Spleen (tissue), 11 donors: ENCODE results near the gene CNOT10. TPM values are rescaled to one million over a fixed set of nuclear protein-coding genes. Genes with fewer than 3 reads are reported as not detected.
"Not testable (repeated sequence)": the region's sequence is repeated elsewhere in the genome, so short reads cannot be mapped to it uniquely, and the experiment has no call there.

Experiments
- DNase-seq: peaks from one replicate; pipeline ENCODE4 v3.0.0-alpha.2; 2020
- H3K27ac ChIP-seq, 8 donors: fragments of 200-600 bp; sonication (generic) in 7 of 8; 1 replicate in 4 of 8; 2 replicates in 4 of 8; pipeline versions ENCODE4 v1.5.0 to v1.8.0; 2016 to 2021; ENCODE audit warnings: inconsistent platforms in 4 of 8, mild to moderate bottlenecking in 4 of 8, moderate library complexity in 1 of 8
- H3K27me3 ChIP-seq, 7 donors: fragments of 200-600 bp; sonication (generic) in 6 of 7; replicated peaks in 1 of 7; 1 replicate in 4 of 7; 2 replicates in 3 of 7; pipeline versions ENCODE4 v1.5.0 to v1.8.0; 2016 to 2021; ENCODE audit warnings: inconsistent platforms in 3 of 7, mild to moderate bottlenecking in 1 of 7
- H3K36me3 ChIP-seq, 6 donors: fragments of 200-600 bp; sonication (generic) in 5 of 6; 1 replicate in 4 of 6; 2 replicates in 2 of 6; pipeline versions ENCODE4 v1.5.0 to v1.8.0; 2016 to 2021; ENCODE audit warnings: inconsistent platforms in 2 of 6
- H3K4me1 ChIP-seq, 6 donors: fragments of 200-600 bp; sonication (generic) in 5 of 6; 1 replicate in 3 of 6; 2 replicates in 3 of 6; pipeline versions ENCODE4 v1.5.0 to v1.8.0; 2016 to 2021; ENCODE audit warnings: inconsistent platforms in 3 of 6
- H3K4me3 ChIP-seq, 8 donors: fragments of 200-600 bp; sonication (generic) in 7 of 8; 1 replicate in 4 of 8; 2 replicates in 4 of 8; pipeline versions ENCODE4 v1.5.0 to v1.8.0; 2016 to 2021; ENCODE audit warnings: inconsistent platforms in 4 of 8, mild to moderate bottlenecking in 4 of 8, moderate library complexity in 2 of 8
- H3K9me3 ChIP-seq, 8 donors: fragments of 200-600 bp; sonication (generic) in 7 of 8; 1 replicate in 4 of 8; 2 replicates in 4 of 8; pipeline versions ENCODE4 v1.5.0 to v1.8.0; 2016 to 2021; ENCODE audit warnings: inconsistent platforms in 4 of 8
- POLR2A ChIP-seq, 3 donors: fragments of 450-650 bp; IDR thresholded peaks; one replicate each; pipeline ENCODE4 v1.5.1; 2017; ENCODE audit warnings: antibody characterized with exemption in 3 of 3, mild to moderate bottlenecking in 1 of 3
- POLR2AphosphoS5 ChIP-seq, 3 donors: sonication (generic); formaldehyde crosslinking; IDR thresholded peaks; one replicate each; pipeline ENCODE4 v1.5.1; 2017; ENCODE audit warnings: antibody characterized with exemption in 3 of 3
- WGBS, 5 donors: extraction: QIAGEN DNeasy Blood & Tissue Kit in 3 of 5; methylation state at CpG; one replicate each; pipeline versions ENCODE4 v1.1.5 to v1.1.7; 2013 to 2018; 5-methylcytosine and 5-hydroxymethylcytosine counted together
- intact Hi-C: fragments of 100-400 bp; cut with DNase I; formaldehyde crosslinking; loops from one replicate; pipeline ENCODE4 v1.15.0; 2023; ENCODE audit warnings: low total_unique reads
- polyA plus RNA-seq, 3 donors: library from polyadenylated mRNA; stranded (reverse); fragments of 200-250 nt; gene quantifications; one replicate each; pipeline ENCODE4 v1.2.1, GENCODE V29; 2013
- total RNA-seq, 7 donors: library from RNA; depleted of rRNA in 3 of 7; stranded (reverse); fragments of >200 nt in 3 of 7; fragmentation: NEBNext Ultra II Directional in 4 of 7; extraction: Animal tissue kit (Norgen Biotek cat#: 25700) in 4 of 7; gene quantifications; one replicate each; pipeline versions ENCODE4 v1.1.0 to v1.2.1, GENCODE V29; 2016 to 2021
- TF ChIP-seq, protein P1 (sequence below), 11 experiments: fragments of 200-600 bp in 7 of 11; fragments of 450-650 bp in 4 of 11; sonication (generic) in 4 of 11; IDR thresholded peaks in 8 of 11; conservative IDR thresholded peaks in 3 of 11; 1 replicate in 7 of 11; 2 replicates in 4 of 11; pipeline versions ENCODE4 v1.4.0 to v1.8.0; 2016 to 2021; ENCODE audit warnings: antibody characterized with exemption in 11 of 11, inconsistent platforms in 4 of 11, mild to moderate bottlenecking in 1 of 11
- donor health status: healthy with polysubstance abuse.
- donor health status: DM: no; HTN: no; CAD: no; lungs with moderate emphysema.
- donor health status: DM: no; HTN: no; CAD: no.
- donor health status: Bipolar disorder and iron deficiency.
- donor health status: healthy.
- donor health status: DM: no; HTN: no; CAD: no.
- donor health status: DM: yes; HTN: yes; CAD: no.

CNOT10 gene
- total and polyA plus RNA-seq, 10 donors: 19.2 to 48.3 (median 34.2) TPM

DNA sequence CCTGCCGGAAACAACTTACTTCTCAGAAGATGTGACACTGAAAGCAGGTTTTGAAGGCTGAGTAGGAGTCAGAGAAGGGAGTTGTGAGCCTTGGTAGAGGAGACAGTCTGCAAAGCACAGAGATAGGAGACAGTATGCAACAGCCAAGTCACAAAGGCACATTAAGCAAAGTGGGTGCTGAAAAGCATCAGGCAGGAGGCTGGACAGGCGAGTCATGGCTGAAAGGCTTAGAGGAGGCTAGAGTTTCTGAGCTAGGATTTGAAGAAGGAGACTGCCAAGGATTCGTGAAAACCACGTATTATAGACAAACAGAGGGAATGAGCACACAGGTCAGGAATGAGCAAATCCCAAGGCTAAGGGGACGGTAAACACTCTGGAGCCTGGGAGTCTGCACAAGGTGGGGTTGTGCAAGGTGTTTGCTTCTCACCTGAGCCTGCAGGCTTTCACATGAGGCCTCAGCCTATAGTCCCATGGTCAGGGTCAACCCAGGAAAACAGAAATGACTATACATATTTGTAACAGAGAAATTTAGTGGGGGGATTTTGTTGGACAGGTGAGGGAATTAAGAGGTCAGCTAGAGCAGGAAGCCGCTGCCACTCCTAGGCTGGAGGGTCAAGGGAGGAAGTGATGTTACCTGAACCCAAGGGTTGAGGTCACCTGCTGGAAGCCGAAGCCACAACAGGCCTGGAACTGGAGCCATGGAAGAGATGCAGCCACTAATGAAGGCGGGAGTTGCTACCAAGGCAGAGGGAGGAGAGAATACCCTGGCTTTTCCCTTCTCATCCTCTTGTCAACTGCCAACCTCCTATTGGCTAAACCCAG is 109.7 kb downstream of the CNOT10 start:
- no peak overlapping the region for H3K27ac ChIP-seq

DNA sequence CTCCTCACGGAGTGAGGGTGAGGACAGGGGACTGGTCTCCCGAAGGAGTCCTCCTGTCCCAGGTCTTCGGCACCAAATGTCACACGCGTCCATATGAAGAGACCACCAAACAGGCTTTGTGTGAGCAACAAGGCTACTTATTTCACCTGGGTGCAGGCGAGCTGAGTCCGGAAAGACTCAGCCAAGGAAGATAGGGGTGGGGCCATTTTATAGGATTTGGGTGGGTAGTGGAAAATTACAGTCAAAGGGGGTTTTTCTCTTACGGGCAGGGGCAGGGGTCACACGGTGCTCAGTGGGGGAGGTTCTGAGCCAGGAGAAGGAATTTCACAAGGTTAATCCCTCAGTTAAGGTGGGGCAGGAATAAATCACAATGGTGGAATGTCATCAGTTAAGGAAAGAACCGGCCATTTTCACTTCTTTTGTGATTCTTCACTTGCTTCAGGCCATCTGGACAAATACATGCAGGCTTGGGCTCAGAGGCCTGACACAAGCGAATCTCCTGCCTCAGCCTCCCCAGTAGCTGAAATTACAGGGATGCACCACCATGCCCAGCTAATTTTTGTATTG is 111.5 kb downstream of the CNOT10 start:
- H3K27ac ChIP-seq, H3K4me3 ChIP-seq, H3K27me3 ChIP-seq, H3K36me3 ChIP-seq, H3K9me3 ChIP-seq, intact Hi-C loops, H3K4me1 ChIP-seq: not testable (repeated sequence)
- WGBS, 5 donors: 87 to 93% (median 91%) methylated on average over 11 of the region's 11 CpGs
- DNase-seq: peak; percentile 29

More for the DNA sequence above, 109.7 kb downstream of the CNOT10 start:
- Histone ChIP-seq H3K9me3 (no peaks in the 10 kb centered on the region), H3K4me3 (no peak overlapping the region), H3K4me1 (no peaks in the 10 kb centered on the region), H3K36me3 (no peaks in the 10 kb centered on the region), H3K27me3 (no peaks in the 10 kb centered on the region)
- 87 to 92% (median 88%) methylated on average over 8 of the region's 8 CpGs for WGBS, 5 donors
- intact Hi-C loops: no loop called here
- TF ChIP-seq, protein P1, sequence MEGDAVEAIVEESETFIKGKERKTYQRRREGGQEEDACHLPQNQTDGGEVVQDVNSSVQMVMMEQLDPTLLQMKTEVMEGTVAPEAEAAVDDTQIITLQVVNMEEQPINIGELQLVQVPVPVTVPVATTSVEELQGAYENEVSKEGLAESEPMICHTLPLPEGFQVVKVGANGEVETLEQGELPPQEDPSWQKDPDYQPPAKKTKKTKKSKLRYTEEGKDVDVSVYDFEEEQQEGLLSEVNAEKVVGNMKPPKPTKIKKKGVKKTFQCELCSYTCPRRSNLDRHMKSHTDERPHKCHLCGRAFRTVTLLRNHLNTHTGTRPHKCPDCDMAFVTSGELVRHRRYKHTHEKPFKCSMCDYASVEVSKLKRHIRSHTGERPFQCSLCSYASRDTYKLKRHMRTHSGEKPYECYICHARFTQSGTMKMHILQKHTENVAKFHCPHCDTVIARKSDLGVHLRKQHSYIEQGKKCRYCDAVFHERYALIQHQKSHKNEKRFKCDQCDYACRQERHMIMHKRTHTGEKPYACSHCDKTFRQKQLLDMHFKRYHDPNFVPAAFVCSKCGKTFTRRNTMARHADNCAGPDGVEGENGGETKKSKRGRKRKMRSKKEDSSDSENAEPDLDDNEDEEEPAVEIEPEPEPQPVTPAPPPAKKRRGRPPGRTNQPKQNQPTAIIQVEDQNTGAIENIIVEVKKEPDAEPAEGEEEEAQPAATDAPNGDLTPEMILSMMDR (IDR thresholded peaks at IDR 0.05 in 8 of 11, conservative IDR thresholded peaks at IDR 0.05 in 3 of 11): no peak
- TF ChIP-seq POLR2AphosphoS5 (IDR thresholded peaks at IDR 0.05) (no peak), POLR2A (IDR thresholded peaks at IDR 0.05) (no peak)
- no peak for DNase-seq

DNA sequence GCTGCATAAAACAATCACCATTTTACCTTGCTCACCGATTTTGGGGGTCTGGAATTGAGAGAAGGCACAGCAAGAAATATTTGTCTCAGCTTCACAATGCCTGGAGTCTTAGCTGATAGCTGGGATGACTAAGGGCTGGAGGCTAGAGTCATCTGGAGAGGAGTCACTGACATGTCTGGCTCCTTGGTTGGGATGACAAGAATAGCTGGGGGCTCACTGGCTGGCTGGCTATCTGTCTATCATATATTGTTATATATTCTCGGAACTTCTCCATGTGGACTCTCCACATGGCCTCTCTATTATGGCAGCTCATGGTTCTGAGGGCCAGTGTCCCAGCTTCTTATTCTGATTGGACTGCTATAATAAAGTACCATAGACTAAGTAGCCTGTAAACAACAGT is 112.8 kb downstream of the CNOT10 start:
- Histone ChIP-seq H3K4me1 (no peaks in the 10 kb centered on the region), H3K9me3 (no peaks in the 10 kb centered on the region), H3K36me3 (no peaks in the 10 kb centered on the region), H3K4me3 (no peak overlapping the region), H3K27ac (no peak overlapping the region), H3K27me3 (no peaks in the 10 kb centered on the region)
- intact Hi-C loops: no loop called here
- TF ChIP-seq POLR2AphosphoS5 (IDR thresholded peaks at IDR 0.05) (no peak), POLR2A (IDR thresholded peaks at IDR 0.05) (no peak)
- TF ChIP-seq, protein P1 (IDR thresholded peaks at IDR 0.05 in 8 of 11, conservative IDR thresholded peaks at IDR 0.05 in 3 of 11): no peak
- no peak for DNase-seq
- WGBS, 5 donors: 86 to 97% (median 89%) methylated on average over 2 of the region's 2 CpGs

DNA sequence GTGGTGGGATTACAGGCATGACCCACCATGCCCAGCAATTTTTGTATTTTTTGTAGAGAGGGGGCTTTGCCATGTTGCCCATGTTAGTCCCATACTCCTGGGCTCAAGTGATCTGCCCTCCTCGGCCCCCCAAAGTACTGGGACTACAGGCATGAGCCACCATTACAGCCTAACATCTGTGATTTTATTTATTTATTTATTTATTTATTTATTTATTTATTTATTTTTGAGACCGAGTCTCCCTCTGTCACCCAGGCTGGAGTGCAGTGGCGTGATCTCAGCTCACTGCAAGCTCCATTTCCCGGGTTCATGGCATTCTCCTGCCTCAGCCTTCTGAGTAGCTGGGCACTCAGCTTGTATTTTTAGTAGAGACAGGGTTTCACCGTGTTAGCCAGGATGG is 116.5 kb downstream of the CNOT10 start:
- H3K9me3 ChIP-seq, H3K4me3 ChIP-seq, H3K27ac ChIP-seq, H3K36me3 ChIP-seq, H3K27me3 ChIP-seq, H3K4me1 ChIP-seq, intact Hi-C loops: not testable (repeated sequence)
- 89 to 96% (median 92%) methylated on average over 5 of the region's 5 CpGs for WGBS, 5 donors
- DNase-seq: peak; percentile 13

DNA sequence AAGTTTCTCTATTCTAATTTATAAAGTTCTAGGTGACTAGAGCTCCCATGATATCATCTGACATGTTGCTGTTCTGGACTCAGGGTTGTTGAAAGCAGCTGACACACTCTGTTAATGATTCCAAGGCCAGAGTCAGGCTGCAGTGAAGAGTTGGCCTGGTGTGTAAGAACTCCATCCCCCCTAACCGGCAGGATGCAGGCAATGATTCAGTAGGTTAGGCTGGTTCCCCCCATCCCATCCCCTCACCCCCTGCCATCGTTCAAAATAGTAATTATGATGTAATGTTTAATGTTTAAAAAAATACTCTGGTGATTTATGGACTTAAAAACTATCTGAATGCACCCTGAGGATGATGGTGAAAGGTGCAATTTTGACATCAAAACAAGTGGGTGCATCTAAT is 128.2 kb downstream of the CNOT10 start:
- WGBS, 5 donors: 15 to 20% (median 19%) methylated on average over 2 of the region's 2 CpGs
- no peak for DNase-seq

More for the DNA sequence above, 128.2 kb downstream of the CNOT10 start:
- intact Hi-C loops: no loop called here
- H3K4me3 ChIP-seq: no peak overlapping the region
- no peak overlapping the region for H3K27ac ChIP-seq
- H3K36me3 ChIP-seq: no peaks in the 10 kb centered on the region
- peaks cover 6 to 36% (median 27%) of the 10 kb centered on the region in 7 donors for H3K27me3 ChIP-seq
- no peaks in the 10 kb centered on the region for H3K9me3 ChIP-seq
- H3K4me1 ChIP-seq: peaks cover 13 to 44% (median 29%) of the 10 kb centered on the region in 6 donors
- TF ChIP-seq POLR2A (IDR thresholded peaks at IDR 0.05) (no peak), POLR2AphosphoS5 (IDR thresholded peaks at IDR 0.05) (no peak)
- TF ChIP-seq, protein P1 (IDR thresholded peaks at IDR 0.05 in 8 of 11, conservative IDR thresholded peaks at IDR 0.05 in 3 of 11): no peak
